T47D (cell line): ENCODE data around the gene RUBCNL.

Source experiments
- DNase-seq, 2 experiments: peaks; one replicate each; pipeline versions ENCODE4 v3.0.0 to v3.0.0-alpha.2; 2011 to 2012; ENCODE audit warnings: low read depth in 1 of 2, low spot score in 1 of 2
- JUND ChIP-seq: IDR thresholded peaks from 2 replicates; pipeline ENCODE4 v1.6.1; 2012; ENCODE audit warnings: low read depth
- in situ Hi-C: cut with HindIII; loops from 2 replicates; pipeline ENCODE4 v1.10.0; 2016; ENCODE audit warnings: low sequenced_read_pairs, low pct_unique_long_range_greater_than_20kb

The RUBCNL gene

DNA sequence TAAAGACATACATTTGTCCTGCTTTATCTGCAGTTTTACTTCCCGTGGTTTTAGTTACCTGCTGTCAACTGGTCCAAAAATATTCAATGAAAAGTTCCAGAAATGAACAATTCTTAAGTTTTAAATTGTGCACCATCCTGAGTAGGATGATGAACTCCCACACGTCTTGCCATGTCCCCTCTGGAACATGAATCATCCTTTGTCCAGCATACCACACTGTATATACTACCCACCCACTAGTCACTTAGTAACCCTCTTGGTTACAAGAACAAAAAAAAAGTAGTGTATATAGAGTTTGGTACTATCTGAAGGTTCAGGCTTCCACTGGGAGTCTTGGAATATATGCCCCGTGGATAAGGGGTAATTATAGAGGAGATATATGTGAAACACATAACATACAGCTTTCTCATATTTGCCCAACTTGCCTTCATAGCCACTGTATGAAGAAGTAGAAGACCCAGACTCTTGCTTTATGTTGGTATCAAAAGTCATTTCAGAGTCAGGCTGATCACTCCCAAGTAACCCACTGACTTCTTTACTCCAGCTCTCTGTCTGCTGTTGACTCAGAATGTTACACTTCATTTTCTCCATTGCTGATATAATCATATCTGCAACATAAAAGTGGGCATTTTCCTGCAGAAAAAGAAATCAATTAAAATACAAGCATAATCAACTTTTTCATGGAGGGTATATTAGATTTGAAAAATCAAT lies 19.3 kb downstream of the RUBCNL start:
- no peak for TF ChIP-seq JUND
- DNase-seq, result no peak
- in situ Hi-C loops, result no loop called here

DNA sequence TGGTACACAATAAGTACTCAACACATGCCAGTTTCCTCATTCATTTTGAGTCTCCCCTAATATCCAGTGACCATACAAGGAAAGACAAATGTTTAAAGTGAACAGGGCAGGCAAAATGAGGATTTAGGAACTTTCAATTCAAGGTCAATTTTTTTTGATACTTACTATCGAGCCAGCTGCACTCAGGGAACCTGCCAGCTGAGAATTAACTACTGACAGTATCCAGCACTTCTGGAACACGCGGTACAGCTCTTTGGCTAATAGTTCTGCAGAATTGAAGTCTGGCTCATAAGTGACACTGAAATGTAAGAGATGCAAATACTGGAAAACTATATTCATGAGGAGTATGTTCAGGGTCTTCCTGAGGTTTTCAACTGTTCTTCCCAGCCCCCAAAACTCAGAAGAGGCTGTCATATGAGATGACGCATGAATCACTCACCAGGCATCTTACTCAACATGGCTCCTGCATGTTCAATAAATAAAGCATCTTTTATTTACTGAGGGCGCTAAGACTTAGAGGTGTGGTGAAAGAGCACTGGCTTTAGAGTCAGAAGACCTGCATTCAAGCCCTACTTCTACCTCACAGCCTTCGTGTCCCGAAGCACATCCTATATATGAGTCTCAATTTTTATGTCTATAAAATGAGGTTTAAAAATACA lies 25.6 kb downstream of the RUBCNL start:
- DNase-seq, result no peak
- in situ Hi-C loops, result no loop called here
- no peak for TF ChIP-seq JUND

DNA sequence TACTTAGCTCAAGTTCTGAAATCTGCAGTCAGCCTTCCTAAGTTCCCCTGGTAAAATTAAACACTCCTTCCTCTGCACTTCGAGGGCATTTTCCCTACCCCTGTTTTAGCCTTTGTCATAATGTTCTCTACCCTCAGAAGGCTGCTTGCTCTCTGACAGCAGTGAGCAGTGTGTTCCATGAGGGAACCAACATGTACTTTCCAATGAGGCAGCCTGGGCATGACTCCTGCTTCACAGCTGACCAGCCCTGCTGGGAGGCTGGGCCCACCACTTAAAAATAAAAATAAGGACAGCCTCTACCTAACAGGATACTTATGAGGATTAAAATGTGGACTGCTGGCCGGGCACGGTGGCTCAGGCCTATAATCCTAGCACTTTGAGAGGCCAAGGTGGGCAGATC lies 26.4 kb downstream of the RUBCNL start:
- TF ChIP-seq JUND, result no peak

DNA sequence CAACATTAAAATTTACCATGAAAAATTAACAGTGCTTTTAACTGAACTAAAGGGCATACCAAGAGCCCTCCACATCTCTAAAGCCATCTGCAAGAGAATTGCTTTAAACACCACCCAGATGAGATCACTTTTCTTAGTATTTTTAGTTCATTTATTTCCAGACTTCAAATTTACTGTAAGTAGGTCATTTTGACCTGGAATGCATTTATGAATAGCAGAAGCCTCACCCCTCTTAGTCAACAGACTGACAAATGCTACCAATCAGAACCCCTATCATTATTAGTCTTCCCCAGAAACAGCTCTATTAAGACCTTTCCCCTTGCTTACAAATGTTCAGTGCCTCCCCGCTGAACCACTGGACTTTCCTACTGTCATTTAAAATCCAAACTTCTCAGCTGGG lies 27.3 kb downstream of the RUBCNL start:
- in situ Hi-C loops, result no loop called here
- no peak for TF ChIP-seq JUND
- no peak for DNase-seq

More for the DNA sequence above, 26.4 kb downstream of the RUBCNL start:
- in situ Hi-C loops, result no loop called here
- DNase-seq, result no peak

DNA sequence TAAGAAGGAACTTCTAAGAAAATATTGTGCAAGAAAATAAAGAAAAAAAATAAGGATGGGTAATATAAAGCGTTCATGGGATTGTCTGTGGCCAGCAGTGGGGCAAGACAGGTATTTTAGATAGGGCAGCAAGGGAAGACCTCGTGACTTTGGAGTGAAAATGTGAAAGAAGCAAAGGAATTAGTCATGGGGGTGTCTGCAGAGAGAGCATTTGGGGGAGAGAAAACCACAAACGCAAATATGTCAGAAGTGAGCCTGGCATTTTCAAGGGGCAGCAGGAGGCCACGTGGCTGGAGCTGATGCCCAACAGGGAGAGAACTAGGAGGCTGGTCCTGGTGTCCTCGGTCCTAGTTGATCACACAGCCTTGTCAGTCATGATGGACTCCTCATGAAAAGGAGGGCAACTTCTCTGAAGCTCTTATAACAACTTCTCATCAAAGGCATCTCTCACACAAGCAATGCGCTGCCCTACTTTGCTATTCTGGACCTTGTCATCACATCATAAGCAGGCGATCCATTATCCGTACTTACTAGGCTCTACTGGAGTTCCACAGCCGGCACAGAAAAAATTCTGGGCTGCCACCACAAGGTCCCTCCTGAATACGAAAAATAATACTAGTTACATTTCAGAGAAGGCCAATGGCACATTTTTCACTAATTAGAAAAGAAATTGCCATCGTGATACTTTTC lies 31.0 kb downstream of the RUBCNL start:
- no peak for TF ChIP-seq JUND
- no peak for DNase-seq
- in situ Hi-C loops, result no loop called here

DNA sequence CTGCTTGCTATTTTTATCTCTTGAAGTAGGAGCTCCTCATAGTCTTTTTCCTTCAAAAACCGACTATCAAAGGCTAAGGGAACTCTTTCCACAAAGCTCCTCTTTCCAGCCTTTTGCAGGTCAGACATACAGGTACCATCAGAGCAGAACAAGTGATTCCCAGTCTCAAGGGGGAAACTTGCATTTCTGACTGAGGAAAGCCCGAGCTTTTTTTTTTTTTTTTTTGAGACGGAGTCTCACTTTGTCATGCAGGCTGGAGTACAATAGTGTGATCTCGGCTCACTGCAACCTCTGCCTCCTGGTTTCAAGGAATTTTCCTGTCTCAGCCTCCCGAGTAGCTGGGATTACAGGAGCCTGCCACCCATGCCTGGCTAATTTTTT lies 32.0 kb downstream of the RUBCNL start:
- in situ Hi-C loops, result no loop called here
- no peak for TF ChIP-seq JUND

DNA sequence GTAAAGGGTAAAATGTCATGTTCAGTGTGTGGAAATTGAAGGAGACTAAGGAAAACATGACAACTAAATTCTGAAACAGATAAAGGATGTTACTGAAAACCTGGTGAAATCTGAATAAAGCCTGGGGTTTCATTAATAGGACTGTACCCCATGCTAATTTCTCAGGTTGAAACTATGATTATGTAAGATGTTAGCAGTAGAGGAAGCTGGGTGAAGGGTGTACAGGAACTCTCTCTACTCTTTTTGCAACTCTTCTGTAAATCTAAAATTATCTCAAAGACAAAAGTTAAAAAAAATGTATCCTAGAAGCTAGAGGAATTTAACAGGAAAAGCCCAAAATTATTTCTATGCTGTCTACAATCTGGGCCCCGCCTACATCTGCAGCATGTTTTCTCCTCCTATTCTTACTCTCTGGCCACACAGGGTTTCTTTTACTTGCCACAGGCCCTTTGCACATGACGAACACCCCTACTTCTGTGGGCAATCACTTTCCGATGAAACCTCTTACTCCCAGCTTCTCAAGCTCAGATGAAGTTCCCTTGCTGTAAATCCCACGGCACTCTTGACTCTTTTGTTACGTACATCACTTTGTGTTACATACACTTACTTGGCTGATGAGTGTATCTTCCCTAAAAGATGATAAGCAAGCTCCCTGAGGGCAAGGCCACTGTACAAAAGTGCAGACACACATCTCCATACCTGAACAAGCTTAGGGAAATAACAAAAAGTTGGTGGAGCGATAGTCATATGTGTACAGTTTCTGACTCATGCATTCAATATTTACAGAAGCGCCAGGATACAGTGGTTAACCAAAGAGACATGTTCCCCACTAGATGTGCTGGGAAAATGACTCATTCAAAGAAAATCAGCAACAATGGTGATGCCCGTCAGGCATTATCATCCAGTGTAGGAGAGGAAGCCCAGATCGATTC lies 32.6 kb downstream of the RUBCNL start:
- no peak for TF ChIP-seq JUND
- in situ Hi-C loops, result no loop called here
- no peak for DNase-seq

More for the DNA sequence above, 32.0 kb downstream of the RUBCNL start:
- no peak for DNase-seq

DNA sequence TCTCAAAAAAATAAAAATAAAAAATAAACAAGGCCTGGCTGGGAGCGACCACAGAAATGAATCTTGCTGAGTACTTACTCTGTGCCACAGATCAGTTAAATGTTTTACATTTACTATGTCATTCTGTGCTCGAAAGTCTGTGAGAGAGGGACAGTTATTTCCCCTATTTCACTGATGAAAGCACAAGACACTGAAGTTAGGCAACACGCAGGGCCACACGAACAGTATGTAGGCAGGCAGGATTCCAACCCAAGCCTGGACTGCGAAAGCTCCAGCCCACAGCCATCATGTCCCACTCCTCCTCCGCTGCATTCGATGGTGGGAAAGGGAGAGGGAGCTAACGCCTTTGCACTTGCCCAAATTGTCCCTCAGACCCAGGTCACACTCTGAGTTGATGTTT lies 34.2 kb downstream of the RUBCNL start:
- TF ChIP-seq JUND, result no peak
- in situ Hi-C loops, result no loop called here
- no peak for DNase-seq

DNA sequence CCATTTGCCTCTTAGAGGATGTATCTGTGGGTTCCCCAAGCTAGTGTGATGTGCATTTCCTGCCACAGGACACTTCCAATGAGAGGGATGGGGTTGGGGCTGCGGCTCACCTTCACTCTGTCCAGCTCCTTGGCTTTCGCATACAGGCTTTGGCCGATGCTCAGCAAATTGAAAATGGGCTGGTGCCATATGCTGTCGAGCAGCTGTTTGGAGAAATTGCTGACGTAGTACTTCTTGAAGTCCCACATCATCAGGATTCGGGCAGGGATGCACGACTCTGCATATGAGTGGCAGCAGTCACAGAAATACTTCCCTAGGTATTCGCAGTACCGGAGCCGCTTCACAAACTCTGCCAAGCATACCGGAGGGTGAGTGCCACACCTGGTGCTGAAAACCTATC lies 37.0 kb downstream of the RUBCNL start:
- DNase-seq, result no peak
- TF ChIP-seq JUND, result no peak
- in situ Hi-C loops, result no loop called here

DNA sequence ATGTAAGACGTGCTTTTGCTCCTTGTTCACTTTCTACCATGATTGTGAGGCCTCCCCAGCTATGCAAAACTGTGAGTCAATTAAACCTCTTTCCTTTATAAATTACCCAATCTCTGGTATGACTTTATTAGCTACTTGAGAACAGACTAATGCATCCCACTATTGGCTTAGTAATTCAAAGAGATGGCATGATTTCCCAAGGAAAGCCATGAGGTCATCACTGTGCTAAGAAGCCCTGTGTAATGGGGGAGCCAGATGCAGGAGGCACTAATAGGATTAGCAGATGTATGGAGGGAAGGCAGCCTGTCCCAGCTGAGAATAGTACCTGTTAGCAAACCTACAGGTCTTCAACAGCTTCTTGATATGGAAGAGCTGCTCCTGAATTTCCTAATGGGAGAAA lies 38.1 kb downstream of the RUBCNL start:
- in situ Hi-C loops, result no loop called here
- no peak for TF ChIP-seq JUND
- no peak for DNase-seq

DNA sequence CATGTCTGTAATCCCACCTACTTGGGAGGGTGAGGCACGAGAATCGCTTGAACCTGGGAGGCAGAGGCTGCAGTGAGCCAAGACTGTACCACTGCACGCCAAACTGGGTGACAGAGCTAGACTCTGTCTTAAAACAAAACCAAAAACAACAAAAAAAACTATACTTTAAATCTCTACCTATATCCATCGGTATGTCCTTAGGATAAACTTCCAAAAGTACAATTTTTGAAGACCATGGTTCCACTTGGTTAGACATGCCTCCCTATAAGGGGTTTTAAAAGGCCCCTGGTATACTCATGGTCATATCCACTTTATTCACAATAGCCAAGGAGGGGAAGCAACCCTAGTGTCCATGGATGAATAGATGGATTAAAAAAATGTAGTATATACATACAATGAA lies 39.8 kb downstream of the RUBCNL start:
- in situ Hi-C loops, result no loop called here
- TF ChIP-seq JUND, result no peak
- DNase-seq, result no peak

DNA sequence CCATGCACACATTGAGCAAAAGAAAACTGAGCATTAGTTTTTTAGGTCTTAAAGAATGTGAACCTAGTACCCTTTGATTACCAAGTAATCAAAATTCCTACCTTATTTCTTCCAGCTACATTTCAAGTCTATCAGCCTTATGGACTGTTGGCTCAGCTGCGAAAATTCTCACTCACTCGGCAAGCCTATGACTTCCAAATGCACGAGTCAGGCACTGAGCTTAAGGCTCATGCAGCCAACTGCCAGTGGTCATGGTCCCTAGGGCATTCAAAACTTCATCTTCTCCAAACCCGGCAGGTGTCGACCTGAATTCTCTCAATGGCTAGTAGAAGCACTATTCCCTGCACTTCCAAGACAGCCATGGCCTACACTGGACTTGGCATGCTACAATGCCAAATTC lies 41.2 kb downstream of the RUBCNL start:
- in situ Hi-C loops, result no loop called here
- TF ChIP-seq JUND, result no peak
- no peak for DNase-seq
